Heart right ventricle (tissue), 12 donors: ENCODE measurements around the gene TEX28. TPM values are rescaled to one million over a fixed set of nuclear protein-coding genes. Genes with fewer than 3 reads are reported as not detected.

Experiments used
- polyA plus RNA-seq, 2 donors: library from polyadenylated mRNA; stranded (reverse); fragments of 200-250 nt; gene quantifications; one replicate each; pipeline ENCODE4 v1.2.3, GENCODE V29; 2013
- total RNA-seq, 10 donors: library from RNA; stranded (reverse); fragmentation: NEBNext Ultra II Directional in 3 of 10; extraction: Animal tissue kit (Norgen Biotek cat#: 25700) in 3 of 10; gene quantifications; one replicate each; pipeline versions ENCODE4 v1.2.1 to v1.2.4, GENCODE V29; 2021 to 2023
- donor health status: ischemic (EF 13 %, LVEDD 7.1; RV severe dilation, severe dysfunction).
- donor health status: healthy with polysubstance abuse.
- donor health status: DM: no; HTN: yes; CAD: no.
- donor health status: DM: no; HTN: no; CAD: no.
- donor health status: ischemic (EF 25% LVEDD 6.9; RV normal size, moderate dysfunction).
- donor health status: ischemic (EF 25% LVEDD 5.7; RV mildly dilated, moderate dysfunction).
- donor health status: healthy.
- donor health status: nonischemic (EF 11% LVEDD 7.7; RV severe dilation, severe dysfunction).
- donor health status: DM: yes; HTN: yes; CAD: no.
- donor health status: PGD.
- donor health status: ischemic (EF 29% LVEDD 5.4; RV normal size, mild dysfunction).
- donor health status: nonischemic (EF 23%, LVEDD 6.1; RV moderate dilation, normal function).

The TEX28 gene
- total and polyA plus RNA-seq, 12 donors = not detected

Other genes starting within 250 kb of the TEX28 start
- gene MECP2, start 197.4 kb downstream of the TEX28 start, total RNA-seq = 10 to 100 TPM; 33.5 to 39.3 (median 37.6) TPM
- gene MECP2, start 197.4 kb downstream of the TEX28 start, polyA plus RNA-seq = 10 to 100 TPM; 14.0 to 18.5 TPM
- gene OPN1LW, start 150.9 kb downstream of the TEX28 start, total RNA-seq = not detected
- not detected for gene OPN1LW, start 150.9 kb downstream of the TEX28 start, polyA plus RNA-seq
- gene OPN1MW, start 112.5 kb downstream of the TEX28 start, total RNA-seq = not detected
- not detected for gene OPN1MW, start 112.5 kb downstream of the TEX28 start, polyA plus RNA-seq
- gene OPN1MW2, start 75.4 kb downstream of the TEX28 start, total RNA-seq = not detected
- gene OPN1MW2, start 75.4 kb downstream of the TEX28 start, polyA plus RNA-seq = not detected
- not detected for gene OPN1MW3, start 37.5 kb downstream of the TEX28 start, total RNA-seq
- gene OPN1MW3, start 37.5 kb downstream of the TEX28 start, polyA plus RNA-seq = not detected
- 10 to 100 TPM in 5 of 10 donors, 1 to 10 TPM in 5; 3.7 to 14.1 (median 9.2) TPM for gene TKTL1, start 671 bp upstream of the TEX28 start, total RNA-seq
- gene TKTL1, start 671 bp upstream of the TEX28 start, polyA plus RNA-seq = 1 to 10 TPM; 2.6 to 5.7 TPM
- 100 to 1,000 TPM; 139 to 288 (median 181) TPM for gene FLNA, start 79.5 kb upstream of the TEX28 start, total RNA-seq
- 100 to 1,000 TPM; 368 to 442 TPM for gene FLNA, start 79.5 kb upstream of the TEX28 start, polyA plus RNA-seq
- gene EMD, start 84.2 kb upstream of the TEX28 start, total RNA-seq = 10 to 100 TPM; 47.8 to 74.1 (median 59.6) TPM
- gene EMD, start 84.2 kb upstream of the TEX28 start, polyA plus RNA-seq = 100 to 1,000 TPM in 1 of 2 donors, 10 to 100 TPM in 1; 54.8 to 170 TPM
- 1,000 to 10,000 TPM; 1,543 to 2,503 (median 1,867) TPM for gene RPL10, start 103.3 kb upstream of the TEX28 start, total RNA-seq
- gene RPL10, start 103.3 kb upstream of the TEX28 start, polyA plus RNA-seq = 1,000 to 10,000 TPM; 2,102 to 7,085 TPM
- gene DNASE1L1, start 114.1 kb upstream of the TEX28 start, total RNA-seq = 10 to 100 TPM; 35.2 to 57.1 (median 46.9) TPM
- 10 to 100 TPM; 27.2 to 55.0 TPM for gene DNASE1L1, start 114.1 kb upstream of the TEX28 start, polyA plus RNA-seq
- 10 to 100 TPM; 28.4 to 42.6 (median 33.7) TPM for gene TAFAZZIN, start 116.4 kb upstream of the TEX28 start, total RNA-seq
- 100 to 1,000 TPM in 1 of 2 donors, 10 to 100 TPM in 1; 38.2 to 112 TPM for gene TAFAZZIN, start 116.4 kb upstream of the TEX28 start, polyA plus RNA-seq
- 100 to 1,000 TPM in 3 of 10 donors, 10 to 100 TPM in 7; 69.5 to 113 (median 90.6) TPM for gene ATP6AP1, start 133.6 kb upstream of the TEX28 start, total RNA-seq
- gene ATP6AP1, start 133.6 kb upstream of the TEX28 start, polyA plus RNA-seq = 100 to 1,000 TPM in 1 of 2 donors, 10 to 100 TPM in 1; 26.0 to 103 TPM
- gene GDI1, start 142.0 kb upstream of the TEX28 start, total RNA-seq = 100 to 1,000 TPM in 1 of 10 donors, 10 to 100 TPM in 9; 67.5 to 101 (median 77.5) TPM
- gene GDI1, start 142.0 kb upstream of the TEX28 start, polyA plus RNA-seq = 100 to 1,000 TPM; 111 to 117 TPM
- 10 to 100 TPM; 25.5 to 59.9 (median 34.7) TPM for gene FAM50A, start 149.0 kb upstream of the TEX28 start, total RNA-seq
- gene FAM50A, start 149.0 kb upstream of the TEX28 start, polyA plus RNA-seq = 100 to 1,000 TPM; 134 to 167 TPM
- gene PLXNA3, start 163.2 kb upstream of the TEX28 start, total RNA-seq = 10 to 100 TPM; 11.6 to 35.3 (median 16.7) TPM
- 10 to 100 TPM in 1 of 2 donors, 1 to 10 TPM in 1; 9.7 to 18.9 TPM for gene PLXNA3, start 163.2 kb upstream of the TEX28 start, polyA plus RNA-seq
- gene LAGE3, start 184.2 kb upstream of the TEX28 start, total RNA-seq = 10 to 100 TPM; 13.7 to 21.3 (median 17.7) TPM
- 10 to 100 TPM in 1 of 2 donors, 1 to 10 TPM in 1; 7.5 to 38.2 TPM for gene LAGE3, start 184.2 kb upstream of the TEX28 start, polyA plus RNA-seq
- gene UBL4A, start 191.5 kb upstream of the TEX28 start, total RNA-seq = 10 to 100 TPM; 45.8 to 69.4 (median 50.4) TPM
- 10 to 100 TPM; 33.1 to 48.3 TPM for gene UBL4A, start 191.5 kb upstream of the TEX28 start, polyA plus RNA-seq
- gene SLC10A3, start 195.5 kb upstream of the TEX28 start, total RNA-seq = 10 to 100 TPM in 7 of 10 donors, 1 to 10 TPM in 3; 8.7 to 19.8 (median 11.7) TPM
- 10 to 100 TPM; 11.9 to 38.1 TPM for gene SLC10A3, start 195.5 kb upstream of the TEX28 start, polyA plus RNA-seq
- 10 to 100 TPM; 36.5 to 73.9 (median 48.4) TPM for gene FAM3A, start 221.1 kb upstream of the TEX28 start, total RNA-seq
- 10 to 100 TPM; 69.1 to 76.6 TPM for gene FAM3A, start 221.1 kb upstream of the TEX28 start, polyA plus RNA-seq